GM12801 (cell line): Measurements from ENCODE around the gene SS18L1.

Experiments
- TF ChIP-seq, protein P1 (sequence below): IDR thresholded peaks from one replicate; pipeline ENCODE4 v1.5.1; 2011; ENCODE audit warnings: control low read depth; ENCODE audit not compliant: insufficient read length; ENCODE audit errors: extremely low read depth

SS18L1 gene

DNA sequence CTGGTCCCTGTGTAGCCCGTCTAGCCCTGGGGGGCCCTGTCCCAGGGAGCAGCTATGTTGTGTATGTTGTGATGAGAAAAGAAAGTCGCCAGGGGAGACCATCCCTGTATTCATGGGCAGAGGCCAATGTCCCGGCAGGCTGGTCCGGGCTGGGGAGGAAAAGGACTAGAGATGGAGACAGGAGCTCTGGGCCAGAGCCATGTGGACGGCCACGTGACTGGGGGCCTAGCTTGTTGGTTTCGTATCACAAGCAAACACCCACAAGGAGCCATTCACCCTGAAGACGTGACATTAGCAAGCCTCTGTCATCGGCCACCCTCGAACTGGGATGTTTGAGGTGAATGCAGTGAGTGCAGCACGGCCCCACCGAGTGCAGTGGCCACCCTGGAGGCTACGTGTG is 79.4 kb downstream of the SS18L1 start:
- TF ChIP-seq, protein P1, sequence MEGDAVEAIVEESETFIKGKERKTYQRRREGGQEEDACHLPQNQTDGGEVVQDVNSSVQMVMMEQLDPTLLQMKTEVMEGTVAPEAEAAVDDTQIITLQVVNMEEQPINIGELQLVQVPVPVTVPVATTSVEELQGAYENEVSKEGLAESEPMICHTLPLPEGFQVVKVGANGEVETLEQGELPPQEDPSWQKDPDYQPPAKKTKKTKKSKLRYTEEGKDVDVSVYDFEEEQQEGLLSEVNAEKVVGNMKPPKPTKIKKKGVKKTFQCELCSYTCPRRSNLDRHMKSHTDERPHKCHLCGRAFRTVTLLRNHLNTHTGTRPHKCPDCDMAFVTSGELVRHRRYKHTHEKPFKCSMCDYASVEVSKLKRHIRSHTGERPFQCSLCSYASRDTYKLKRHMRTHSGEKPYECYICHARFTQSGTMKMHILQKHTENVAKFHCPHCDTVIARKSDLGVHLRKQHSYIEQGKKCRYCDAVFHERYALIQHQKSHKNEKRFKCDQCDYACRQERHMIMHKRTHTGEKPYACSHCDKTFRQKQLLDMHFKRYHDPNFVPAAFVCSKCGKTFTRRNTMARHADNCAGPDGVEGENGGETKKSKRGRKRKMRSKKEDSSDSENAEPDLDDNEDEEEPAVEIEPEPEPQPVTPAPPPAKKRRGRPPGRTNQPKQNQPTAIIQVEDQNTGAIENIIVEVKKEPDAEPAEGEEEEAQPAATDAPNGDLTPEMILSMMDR: no peak

DNA sequence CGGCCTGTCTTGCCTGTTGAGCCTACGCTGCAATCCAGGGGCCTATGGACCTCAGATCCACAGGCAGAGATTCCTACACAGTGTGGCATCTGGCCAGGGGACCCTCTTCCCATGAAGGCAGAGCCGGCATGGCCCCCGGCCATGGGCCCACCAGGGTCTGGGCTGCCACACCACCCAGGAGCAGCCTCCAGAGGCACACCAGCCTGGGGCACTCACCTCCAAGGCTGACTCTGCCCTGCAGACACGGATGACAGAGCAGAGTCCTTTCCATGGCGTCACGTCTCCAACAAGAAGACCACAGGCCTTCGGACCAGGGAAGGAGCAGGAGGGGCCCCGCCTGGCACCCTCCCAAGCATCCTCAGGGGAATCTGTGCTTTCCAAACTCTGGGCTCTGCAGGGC is 80.0 kb downstream of the SS18L1 start:
- TF ChIP-seq, protein P1: no peak

DNA sequence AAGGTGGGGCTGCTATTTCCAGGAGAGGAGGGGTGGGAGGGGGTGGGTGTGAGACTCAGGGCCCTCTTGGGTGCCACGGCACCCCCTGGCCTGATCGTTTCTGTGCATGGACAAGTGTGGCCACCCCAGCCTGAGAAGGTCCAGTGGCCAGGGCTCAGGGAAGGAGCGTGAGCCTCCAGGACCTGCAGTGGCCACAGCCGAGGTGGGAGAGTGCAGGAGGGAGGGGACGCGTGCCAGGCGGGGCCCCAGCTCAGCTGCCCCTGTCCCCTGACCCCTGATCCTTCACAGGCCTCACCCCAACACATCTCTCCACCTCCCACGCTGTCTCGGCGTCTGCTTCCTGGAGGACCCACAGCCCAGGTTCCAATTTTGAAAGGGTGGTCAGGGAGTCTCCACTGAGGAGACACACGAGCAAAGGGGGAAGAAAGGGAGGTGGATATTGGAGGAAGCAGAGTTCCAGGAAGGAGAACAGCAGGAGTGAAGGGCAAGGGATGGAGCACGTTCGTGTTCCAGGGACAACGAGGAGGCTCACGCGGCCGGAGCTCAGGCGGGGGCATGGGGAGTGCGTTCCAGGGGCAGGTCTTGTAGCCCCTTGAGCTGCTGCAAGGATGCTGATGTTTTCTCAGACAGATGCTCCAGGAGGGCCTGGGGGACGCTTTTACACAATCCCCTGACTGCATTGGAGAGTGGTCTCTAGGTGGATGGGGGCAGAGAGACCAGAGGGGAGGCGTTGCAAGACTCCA is 80.7 kb downstream of the SS18L1 start:
- TF ChIP-seq, protein P1: no peak

DNA sequence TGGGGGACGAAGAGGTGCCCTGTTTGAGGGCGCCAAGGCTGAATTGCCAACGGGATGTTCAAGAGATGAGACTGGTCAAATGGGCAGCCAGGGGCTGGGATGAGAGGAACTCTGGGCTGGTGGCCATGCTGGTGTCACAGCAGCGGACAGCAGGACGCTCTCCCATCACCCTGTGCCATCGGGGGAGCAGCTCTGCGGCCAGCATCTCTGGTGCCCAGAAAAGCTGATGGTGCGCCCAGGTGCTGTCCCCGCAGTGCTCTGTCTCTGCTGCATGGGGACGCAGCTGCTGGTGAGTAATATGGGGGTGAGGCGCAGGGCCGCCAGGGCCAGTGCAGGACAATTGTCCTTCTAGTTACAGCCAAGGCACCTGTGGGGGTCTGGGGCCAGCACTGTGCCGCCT is 81.5 kb downstream of the SS18L1 start:
- TF ChIP-seq, protein P1: no peak

DNA sequence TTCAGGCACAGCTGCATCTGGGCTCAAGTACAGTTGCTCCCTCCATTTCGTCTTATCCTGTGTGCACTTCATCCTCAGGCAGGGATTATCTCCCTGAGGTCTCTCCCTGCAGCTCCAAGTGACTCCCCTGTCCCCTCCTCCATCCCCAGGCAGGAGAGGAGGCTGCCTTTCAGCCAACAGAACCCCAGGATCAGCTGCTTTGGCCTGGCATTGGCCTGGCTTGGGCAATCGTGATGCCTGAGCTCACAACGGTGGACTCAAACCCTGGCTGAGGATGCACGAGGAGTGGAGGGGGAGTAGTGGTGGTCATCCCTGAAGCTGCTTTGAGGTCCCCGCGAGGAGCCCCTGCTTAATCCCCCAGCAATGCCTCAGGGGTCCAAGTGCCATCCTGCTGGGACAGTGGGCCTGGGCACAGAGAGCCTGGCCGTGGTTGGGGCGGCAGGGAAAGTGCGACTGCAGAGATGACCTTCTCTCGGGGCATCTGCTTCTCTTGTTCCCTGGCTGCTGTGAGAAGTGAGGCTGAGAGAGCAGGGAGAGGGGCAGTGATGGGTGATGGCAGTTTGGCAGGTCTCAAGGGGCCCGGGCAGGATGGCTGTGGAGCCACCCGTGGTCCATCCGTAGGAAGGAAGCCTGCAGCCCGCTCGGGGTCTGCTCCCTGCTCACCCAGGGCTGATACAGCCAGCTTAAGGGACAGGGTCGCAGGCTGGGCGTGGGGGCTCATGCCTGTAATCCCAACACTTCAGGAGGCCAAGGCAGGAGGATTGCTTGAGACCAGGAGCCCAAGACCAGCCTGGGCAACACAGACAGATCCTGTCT is 82.5 kb downstream of the SS18L1 start:
- TF ChIP-seq, protein P1: no peak

DNA sequence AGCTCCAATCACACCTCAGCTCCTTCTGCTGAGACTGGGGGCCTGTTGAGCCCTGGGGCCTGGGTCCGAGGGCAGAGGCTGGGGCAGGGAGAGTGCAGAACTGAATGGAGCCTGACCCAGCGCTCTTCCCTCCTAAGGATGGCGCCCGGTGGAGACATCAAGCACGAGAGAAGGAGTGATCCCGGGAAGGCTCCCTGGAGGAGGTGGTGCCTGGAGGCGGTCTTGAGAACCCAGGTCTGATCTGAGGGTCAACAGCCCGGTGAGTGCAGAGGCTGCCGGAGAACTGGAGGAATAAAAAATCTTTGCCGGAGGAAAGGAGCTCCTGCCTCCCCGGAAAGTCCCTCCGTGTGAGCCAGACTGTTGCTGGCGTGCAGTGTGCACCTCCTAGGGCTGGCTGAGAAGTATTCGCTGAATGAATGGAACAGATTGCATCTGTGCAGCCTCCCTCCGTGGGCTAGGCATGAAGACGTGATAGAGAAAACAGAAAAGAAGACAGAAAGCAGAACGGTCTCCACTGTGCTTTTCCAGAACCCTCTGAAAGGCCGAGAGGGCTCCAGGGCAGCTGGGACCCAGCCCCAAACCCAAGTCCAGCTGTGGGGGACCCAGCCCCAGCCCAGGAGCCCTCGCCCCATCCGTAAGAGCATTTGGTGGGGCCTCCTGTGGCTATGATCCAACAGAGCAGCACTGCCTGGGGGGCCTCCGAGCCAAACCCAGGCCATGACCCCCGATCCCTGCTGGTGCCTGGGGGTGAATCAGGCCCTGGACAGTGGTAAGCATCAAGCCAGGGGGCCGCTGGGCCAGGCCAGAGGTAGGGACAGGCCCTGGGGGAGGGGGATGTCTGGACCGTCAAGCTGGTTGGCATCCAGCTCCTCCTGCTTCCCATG is 83.4 kb downstream of the SS18L1 start:
- TF ChIP-seq, protein P1: no peak

DNA sequence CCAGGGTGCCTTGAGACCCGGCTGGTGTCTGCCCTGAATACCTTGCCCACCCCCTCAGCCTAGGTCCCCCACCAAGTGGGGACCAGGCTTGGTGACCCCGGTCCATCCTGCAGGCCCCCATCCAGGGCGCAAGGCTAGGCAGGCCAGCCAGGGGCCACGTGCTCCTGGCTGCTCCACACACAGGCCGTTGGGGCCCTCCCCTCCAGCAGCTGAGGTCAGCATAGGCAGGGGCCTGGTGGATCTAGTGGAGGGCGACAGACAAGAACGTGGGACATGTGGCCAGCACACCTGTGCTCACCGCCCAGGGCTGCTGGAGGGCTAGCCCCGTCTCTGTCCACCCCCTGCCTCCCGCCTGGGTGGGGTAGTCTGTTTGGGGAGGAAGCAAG is 84.0 kb downstream of the SS18L1 start:
- TF ChIP-seq, protein P1: no peak
